MV-4-11 (cell line): Measurements from ENCODE around the gene CHST11.

ENCODE experiments used
- DNase-seq: peaks from one replicate; lab custom pipeline; 2025; lab: John Stamatoyannopoulos, UW

Gene CHST11

DNA sequence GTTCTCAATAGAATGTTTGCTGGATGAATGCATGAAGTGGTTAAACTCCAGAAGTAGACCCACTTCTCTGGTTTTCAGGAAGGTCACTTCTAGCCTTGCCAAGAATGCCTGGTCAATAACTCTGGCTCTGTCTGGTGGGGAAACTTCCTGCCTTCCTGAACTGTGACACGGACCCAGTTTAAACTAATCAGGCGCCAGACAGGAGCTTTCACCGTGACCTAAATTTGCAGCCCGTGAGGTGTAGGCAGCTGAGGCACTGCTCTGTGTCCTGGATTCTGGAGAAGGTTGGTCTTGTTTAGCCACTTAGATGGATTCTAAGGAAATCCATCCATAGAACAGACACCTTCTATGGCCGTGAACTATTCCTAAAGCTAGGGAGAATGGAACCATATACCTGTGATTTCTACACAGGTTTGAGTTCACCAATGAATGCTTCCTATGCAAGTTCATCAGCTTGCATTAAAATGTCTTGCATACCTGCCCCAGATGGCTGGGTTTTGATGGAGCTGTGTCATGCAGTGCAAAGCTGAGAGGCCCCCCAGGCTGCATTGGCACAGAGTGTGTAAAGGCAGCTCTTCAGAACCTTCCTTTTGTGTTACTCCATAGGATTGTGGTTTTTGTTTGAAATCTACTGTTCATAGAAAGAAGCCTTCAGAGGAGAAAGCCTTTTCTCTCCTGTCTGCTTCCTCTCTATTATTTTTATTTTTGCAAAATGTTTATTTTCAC lies 4.4 kb downstream of the CHST11 start:
- DNase-seq = no peak

DNA sequence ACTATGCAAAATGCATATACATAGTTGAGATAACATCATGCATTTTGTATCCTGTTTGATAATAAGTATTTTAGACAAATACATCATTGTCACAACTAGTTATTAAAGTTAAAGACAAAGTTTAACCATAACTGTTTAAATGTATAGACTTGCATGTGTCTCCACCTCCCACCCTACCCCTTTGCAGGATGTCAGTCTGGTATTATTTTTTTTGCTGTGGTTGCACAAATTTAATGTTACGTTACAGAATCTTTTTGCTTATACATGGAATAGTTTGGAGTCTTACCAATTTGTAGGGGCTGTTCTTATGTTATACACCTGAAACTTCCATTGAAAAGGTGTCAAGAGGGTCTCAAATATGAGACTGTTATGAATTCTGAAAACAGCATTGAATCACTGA lies 5.6 kb downstream of the CHST11 start:
- no peak for DNase-seq

GRCh38 chr12:104462931-104463339 lies 6.2 kb downstream of the CHST11 start:
- peak; percentile 79 for DNase-seq

GRCh38 chr12:104463368-104463767 lies 6.6 kb downstream of the CHST11 start:
- no peak for DNase-seq

- DNase-seq = no peak
These were observed 8.2 kb downstream of the CHST11 start for GRCh38 chr12:104464899-104465298.

GRCh38 chr12:104466709-104467345 lies 10.1 kb downstream of the CHST11 start:
- DNase-seq = no peak

DNA sequence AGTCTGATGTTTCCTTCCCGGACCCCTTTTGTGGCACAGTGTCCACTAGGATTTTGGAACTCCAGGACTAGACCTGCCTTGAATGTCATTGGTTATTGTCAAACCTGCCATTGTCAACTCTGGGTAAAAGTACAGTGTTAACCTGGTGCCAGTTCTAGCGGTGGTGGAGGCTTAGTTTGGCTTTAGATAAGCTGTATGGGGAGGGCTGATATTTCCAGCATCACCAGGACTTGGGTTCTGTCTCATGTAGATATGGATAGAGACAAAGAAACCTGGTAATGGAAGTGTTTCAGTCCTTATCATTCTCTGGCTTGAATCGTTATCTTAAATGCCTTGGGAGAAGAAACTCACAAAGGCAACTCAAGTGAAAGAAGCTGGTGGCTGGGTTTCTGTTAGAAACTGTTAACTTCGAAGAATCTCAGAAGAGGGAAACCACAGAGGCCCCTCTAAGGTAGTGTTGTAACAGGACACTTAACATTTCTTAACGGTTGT lies 10.6 kb downstream of the CHST11 start:
- peak; percentile 38 for DNase-seq

GRCh38 chr12:104468371-104468770 lies 11.6 kb downstream of the CHST11 start:
- DNase-seq = no peak

- no peak for DNase-seq
These were observed 12.3 kb downstream of the CHST11 start for GRCh38 chr12:104469066-104469465.

DNA sequence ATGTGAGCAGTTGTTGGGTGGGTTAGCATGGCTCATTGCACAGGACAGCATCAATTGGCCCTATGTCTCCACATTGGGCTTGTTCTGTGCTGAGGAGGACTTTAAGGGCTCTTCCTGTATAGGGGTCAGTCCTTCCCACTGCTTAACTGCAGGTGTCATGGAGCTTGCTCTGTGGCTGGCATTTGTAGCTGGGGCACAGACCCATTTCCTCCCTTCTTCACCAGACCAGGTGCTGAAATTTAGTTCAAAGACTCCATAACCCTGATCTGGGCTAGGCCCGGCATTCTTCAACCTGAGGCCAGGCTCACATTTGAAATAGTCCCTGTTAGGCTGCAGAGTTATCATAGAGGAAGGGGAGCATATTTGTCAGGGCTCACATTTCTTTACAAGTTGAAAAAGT lies 12.8 kb downstream of the CHST11 start:
- no peak for DNase-seq

GRCh38 chr12:104470521-104470920 lies 13.8 kb downstream of the CHST11 start:
- no peak for DNase-seq

DNA sequence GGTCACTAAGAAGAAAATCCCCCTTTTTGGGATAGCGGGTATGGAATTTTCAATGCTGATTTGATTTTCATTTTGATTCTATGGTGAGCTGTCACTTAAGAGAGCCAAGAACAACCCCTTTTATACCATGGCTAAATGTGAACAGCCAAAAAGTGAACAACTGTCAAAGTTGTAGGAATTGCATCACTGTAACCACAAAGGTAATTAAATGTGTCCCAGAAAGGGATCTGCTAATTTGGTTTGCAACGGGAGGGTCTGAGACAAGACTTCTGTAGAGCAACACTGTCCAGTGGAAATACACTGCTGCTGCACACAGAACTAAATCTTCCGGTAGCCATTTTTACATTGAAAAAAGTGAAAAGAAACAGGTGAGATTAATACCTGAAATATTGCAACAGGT lies 14.6 kb downstream of the CHST11 start:
- DNase-seq = no peak

DNA sequence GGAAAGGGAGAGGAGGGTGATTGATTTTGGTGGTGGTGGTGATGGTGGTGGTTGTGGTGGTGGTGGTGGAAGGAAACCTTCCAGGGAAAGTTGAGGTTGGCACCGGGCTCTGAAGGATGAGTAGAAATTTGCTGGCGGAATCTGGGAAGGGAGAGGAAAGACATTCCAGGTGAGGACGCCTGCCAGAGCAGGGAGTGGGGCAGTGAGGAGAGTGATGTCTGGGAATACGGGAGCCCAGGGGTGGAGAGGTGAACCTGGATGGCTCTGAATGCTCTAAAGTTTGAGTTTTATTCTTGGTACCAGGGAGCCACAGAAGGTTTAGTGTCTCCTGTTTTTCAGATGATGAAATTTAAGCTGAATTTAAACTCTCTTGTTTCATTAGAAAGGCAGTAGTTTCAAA lies 16.0 kb downstream of the CHST11 start:
- DNase-seq = no peak

- DNase-seq = no peak
These were observed 16.7 kb downstream of the CHST11 start for GRCh38 chr12:104473374-104473983.

GRCh38 chr12:104475271-104475670 lies 18.5 kb downstream of the CHST11 start:
- DNase-seq = no peak

GRCh38 chr12:104477510-104478390 lies 21.0 kb downstream of the CHST11 start:
- peak; percentile 75 for DNase-seq

- DNase-seq = peak; percentile 97
These were observed 21.8 kb downstream of the CHST11 start for GRCh38 chr12:104478396-104479122.

- no peak for DNase-seq
These were observed 22.4 kb downstream of the CHST11 start for GRCh38 chr12:104479123-104479662.

DNA sequence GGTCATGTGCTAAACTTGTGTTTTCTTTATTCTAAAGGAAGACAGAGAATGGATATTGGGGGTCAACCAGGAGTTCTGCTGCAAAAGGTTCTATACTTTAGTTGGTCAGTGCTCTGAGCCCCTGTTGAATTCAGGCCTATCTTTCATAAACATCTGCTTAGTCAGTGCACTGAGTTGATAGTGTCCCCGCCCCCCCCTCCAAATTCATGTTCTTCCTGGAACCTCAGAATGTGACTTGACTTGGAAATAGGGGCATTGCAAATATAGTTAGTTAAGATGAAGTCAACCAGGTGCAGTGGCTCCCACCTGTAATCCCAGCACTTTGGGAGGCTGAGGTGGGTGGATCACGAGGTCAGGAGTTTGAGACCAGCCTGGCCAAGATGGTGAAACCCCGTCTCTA lies 23.3 kb downstream of the CHST11 start:
- no peak for DNase-seq

DNA sequence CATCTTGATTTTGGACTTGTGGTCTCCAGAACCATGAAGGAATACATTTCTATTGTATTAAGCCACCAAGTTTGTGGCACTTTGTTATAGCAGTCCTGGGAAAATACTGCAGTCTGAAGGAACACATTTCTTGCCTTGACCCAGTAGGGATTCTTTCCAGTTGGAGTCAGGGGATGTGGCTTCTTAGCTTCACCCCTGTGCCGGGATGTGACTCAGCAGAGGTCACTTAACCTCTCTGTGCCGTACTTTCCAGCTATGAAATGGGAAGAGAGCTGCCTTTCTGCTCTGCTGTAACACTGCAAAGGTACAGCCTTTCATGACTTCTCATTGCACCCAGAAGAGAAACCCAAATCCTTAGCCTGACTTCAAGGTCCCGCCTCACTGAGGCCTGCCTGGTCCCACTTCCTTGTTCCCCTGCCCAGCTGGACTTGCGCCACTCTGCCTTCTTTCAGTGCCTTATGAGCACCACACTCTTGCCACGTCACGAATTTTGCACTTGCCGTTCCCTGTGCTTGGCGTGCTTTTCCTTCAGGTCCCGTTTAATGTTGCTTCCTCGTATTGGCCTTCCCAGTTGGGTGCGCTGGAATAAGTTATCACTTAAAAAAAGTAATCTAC lies 24.2 kb downstream of the CHST11 start:
- peak; percentile 90 for DNase-seq

- no peak for DNase-seq
These were observed 25.4 kb downstream of the CHST11 start for GRCh38 chr12:104482113-104482512.
